HG03045 (cell line): Measurements from ENCODE around the gene ITIH4.

Source experiments
- ATAC-seq: cut with Tn5 transposase; IDR thresholded peaks from one replicate; pipeline ENCODE4 v1.9.1; 2021; ENCODE audit warnings: mild to moderate bottlenecking, moderate library complexity; ENCODE audit not compliant: unreplicated experiment

ITIH4 gene

GRCh38 chr3:52849656-52850055 lies 19.2 kb upstream of the ITIH4 start:
- ATAC-seq = no peak

DNA sequence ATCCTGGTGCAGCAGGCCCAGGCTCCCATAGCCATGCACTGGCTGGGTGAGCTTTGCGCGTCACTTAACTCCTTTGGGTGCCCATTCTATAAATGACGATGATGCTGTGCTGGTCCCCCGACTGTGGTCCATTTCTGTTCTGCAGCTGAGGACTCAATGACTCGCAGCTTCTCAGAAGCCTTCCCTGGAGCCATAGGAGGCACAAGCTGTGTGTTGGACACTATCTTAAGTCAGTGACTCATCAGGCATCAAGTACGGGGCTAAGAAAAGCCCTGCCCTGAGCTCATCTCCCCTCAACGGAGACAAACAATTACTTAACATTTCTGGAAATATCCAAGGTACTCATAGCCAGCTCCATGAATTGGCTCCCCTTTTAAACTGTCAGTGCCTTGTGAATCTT lies 18.1 kb upstream of the ITIH4 start:
- ATAC-seq = no peak

GRCh38 chr3:52847726-52848125 lies 17.3 kb upstream of the ITIH4 start:
- no peak for ATAC-seq

GRCh38 chr3:52847241-52847640 lies 16.8 kb upstream of the ITIH4 start:
- no peak for ATAC-seq

- no peak for ATAC-seq
Measured at GRCh38 chr3:52846432-52846965, 16.0 kb upstream of the ITIH4 start.

GRCh38 chr3:52845691-52846431 lies 15.4 kb upstream of the ITIH4 start:
- ATAC-seq = no peak

GRCh38 chr3:52845157-52845556 lies 14.7 kb upstream of the ITIH4 start:
- ATAC-seq = no peak

DNA sequence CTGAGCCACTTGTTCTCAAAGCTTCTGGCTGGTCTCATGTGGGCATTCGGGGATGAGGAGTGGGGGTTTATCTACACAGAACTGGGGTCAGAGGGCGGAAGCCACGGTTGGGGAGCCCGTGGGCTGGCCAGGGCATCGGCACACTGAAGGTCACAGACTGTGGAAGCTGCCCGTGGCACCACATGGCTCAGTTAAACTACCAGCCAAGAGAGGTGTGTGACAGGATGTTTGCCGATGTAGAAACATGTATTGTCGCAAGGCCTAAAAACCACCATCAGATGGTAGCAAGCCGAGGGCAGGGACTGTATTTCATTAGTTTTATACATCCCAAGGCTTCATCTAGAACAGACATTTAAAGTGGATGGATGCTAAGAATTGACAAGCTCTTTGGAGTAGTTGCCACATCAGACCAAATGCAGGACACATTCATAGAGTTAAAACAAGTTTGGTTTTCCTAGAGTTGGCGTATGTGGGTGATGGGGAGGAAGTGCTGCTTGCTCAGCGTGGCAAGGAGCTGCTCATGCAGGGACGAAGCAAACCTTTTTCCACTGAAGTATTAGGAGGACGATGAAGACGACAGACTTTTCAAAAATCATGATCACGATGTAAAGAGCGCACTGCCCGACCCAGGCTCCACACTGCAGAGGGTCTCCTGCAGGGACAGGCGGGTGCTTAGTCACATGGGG lies 14.0 kb upstream of the ITIH4 start:
- ATAC-seq = no peak

GRCh38 chr3:52843881-52844280 lies 13.4 kb upstream of the ITIH4 start:
- no peak for ATAC-seq

DNA sequence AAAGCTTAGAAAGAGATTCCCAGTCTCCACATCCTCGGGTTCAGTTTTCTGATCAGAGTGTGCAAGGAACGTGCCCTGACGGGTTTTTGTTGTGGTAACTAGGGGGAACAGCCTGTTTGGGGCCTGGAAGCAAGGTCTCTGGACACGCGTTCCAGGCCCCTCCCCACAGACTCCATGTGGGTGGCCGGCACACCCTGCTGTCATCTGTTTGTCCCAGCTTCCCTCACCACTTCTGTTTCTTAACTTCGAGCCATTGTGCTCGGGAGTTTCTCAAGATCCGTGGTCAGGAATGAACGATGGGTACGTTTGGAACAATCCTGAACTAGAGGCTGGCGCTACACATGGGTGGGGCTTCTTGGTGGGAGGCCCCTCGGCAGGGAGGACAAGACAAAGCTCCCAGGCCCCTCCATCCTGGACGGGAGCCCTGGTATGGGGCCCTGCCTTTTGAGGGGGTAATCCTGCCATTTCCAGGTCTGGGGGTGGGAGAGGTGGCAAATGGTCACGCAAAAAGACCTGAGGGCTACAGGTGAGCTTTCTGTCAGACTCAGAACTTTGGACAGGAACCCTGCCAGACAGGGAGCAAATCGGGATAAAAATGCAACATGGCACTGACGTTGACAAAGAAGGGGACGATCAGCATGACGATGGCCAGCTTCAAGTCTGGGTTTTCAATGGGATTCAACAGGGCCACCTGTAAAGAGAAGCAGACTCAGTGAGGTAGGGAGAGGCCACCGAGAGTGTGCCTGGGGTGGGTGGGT lies 12.8 kb upstream of the ITIH4 start:
- no peak for ATAC-seq

- no peak for ATAC-seq
Measured at GRCh38 chr3:52842424-52842823, 12.0 kb upstream of the ITIH4 start.

- ATAC-seq = no peak
Measured at GRCh38 chr3:52841981-52842340, 11.5 kb upstream of the ITIH4 start.

DNA sequence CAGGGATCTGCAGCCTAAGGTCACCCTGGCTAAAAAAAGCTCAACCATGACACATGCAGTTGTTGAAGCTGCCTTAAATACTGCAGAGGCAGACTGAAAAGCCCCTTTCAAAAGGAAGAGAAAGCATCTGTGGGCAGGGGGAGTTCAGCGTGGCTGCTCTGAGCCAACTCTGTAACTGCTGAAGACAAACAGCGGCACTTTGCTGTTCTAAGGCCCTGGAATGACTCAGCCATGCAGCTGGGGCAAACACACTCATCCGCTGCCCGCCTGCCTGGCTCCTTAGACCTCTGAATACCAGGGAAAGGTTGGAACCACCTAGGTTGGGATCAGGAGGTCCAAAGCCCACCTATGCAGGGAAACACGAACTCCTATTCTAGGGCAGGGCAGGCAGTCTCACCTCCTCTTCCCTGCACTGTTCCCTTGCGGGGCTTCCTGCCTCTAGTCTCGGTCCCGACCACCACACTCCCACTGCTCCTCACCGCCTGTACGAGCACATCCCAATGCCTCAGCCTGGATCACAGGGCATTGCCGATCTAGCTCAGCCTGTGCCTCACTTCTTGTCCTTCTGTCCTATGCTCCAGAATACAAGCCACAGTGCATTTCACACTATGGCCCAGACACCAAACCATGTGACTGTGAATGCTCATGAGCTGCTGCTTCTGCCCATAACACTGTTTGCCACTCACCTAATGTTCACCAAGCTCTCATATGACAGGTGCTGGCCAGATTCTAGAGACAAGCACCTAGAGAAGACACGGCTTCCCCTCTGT lies 10.9 kb upstream of the ITIH4 start:
- no peak for ATAC-seq

DNA sequence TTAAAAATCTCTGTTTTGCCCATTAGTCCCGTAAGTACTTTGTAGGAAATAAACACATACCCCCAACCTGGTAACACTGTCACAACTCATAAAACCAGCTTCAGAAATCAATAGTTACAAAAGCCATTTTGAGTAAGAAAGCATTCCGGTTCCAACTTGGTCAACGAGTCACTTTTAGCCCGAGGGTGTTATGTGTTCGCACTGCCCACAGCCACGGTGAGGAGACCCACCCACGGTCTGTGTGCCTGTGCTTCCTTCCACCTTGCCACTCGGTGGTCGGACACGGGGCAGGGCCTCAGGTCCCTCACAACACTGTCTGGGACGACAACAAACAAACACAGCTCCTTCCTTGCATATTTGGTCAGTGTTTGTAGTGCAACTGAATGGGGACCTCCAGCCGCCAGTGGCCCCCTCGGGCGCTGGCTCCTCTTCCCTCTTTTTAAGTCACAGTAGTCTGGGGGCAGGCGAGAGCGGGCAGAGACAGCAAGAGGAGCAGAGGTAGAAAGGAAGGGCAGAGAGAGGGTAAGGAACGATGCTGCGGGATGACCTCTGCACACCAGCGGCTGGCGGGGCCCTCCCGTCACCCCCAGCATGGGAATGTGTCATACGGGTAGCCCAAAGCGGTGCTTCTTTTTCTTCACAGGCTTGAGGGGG lies 9.5 kb upstream of the ITIH4 start:
- no peak for ATAC-seq

DNA sequence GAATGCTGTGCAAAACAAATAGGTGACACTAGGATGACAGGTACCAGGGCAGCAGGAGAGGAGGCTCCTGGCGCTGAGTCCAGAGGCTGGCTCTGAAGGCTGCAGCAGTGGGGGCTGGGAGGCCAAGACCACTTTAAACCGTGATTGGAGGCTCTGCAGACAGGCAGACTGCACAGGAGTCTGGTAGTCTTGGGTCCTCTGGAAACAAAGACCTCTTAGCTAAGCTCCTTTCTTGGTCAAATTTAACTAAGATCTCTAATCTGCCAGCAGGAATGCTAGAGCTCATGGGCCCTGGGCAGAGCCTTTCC lies 8.8 kb upstream of the ITIH4 start:
- no peak for ATAC-seq

- ATAC-seq = no peak
Measured at GRCh38 chr3:52838561-52839267, 8.2 kb upstream of the ITIH4 start.

- no peak for ATAC-seq
Measured at GRCh38 chr3:52836986-52837385, 6.5 kb upstream of the ITIH4 start.

DNA sequence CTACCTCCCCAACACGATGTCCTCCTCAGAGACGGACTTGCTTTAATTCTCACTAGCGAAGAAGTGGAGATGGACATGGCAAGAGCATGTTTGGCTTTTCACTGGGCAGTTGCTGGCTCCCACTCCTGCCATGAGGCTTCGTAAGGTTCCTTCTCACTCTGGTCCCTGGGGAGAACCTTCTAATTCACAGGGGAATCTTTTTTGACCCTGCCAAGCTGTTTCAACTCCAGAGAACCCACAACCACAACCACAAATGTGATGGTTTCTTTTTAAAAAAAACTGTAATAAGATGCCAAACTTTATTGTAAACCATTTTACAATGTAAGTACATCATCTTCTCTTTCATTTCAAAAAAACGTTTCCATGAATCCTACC lies 6.0 kb upstream of the ITIH4 start:
- ATAC-seq = no peak

GRCh38 chr3:52835766-52836470 lies 5.4 kb upstream of the ITIH4 start:
- no peak for ATAC-seq
